Measurements from ENCODE around the gene MTHFD1L. TPM values are rescaled to one million over a fixed set of nuclear protein-coding genes. Genes with fewer than 3 reads are reported as not detected.
A peak's percentile ranks its signal among the peaks of the same experiment; 100 is the strongest.

The MTHFD1L gene
- total and polyA plus RNA-seq, 2 of the 8 experiments (the other 6 are each of a cell fraction or from before 2014, with no cell fraction given): 29.2 to 105 TPM

GRCh38 chr6:151044465-151045441 lies 179.3 kb downstream of the MTHFD1L start:
- H3K23me2 ChIP-seq (ENCODE audit: low read depth, low read length): no peaks in the 10 kb centered on the region
- H3K36me3 ChIP-seq (ENCODE audit: control insufficient read depth in 2 of 4, insufficient read depth in 4 of 4, low read length in 3 of 4): no peaks in the 10 kb centered on the region
- H3K18ac ChIP-seq (ENCODE audit: extremely low read depth, low read length): no peak overlapping the region
- peak overlapping the region; percentile 37 to 42; a peak in 3 of 4 replicates for H3K4me2 ChIP-seq (ENCODE audit: insufficient read depth in 1 of 2, low read depth in 2 of 2, low read length in 2 of 2)
- H3K4me3 ChIP-seq (ENCODE audit: extremely low read depth in 1 of 4, insufficient read depth in 2 of 4, low read depth in 3 of 4, low read length in 4 of 4): no peak overlapping the region
- H3K14ac ChIP-seq (ENCODE audit: insufficient read length): no peak overlapping the region
- H2BK15ac ChIP-seq (ENCODE audit: low read length): no peak overlapping the region
- no peak overlapping the region for H3K23ac ChIP-seq (ENCODE audit: insufficient read length)
- DNase-seq (ENCODE audit: low read depth in 1 of 2, low spot score in 2 of 2) (peak in 1 of 2 experiments; percentile 56), FAIRE-seq (no peak)
- no peaks in the 10 kb centered on the region for H3K79me1 ChIP-seq (ENCODE audit: low read depth, low read length)
- no peak overlapping the region for H3K56ac ChIP-seq (replicated peaks; ENCODE audit: insufficient read length, low read depth, low read length)
- peak overlapping the region; percentile 35; the same call in 1 of the 2 replicates for H4K8ac ChIP-seq (ENCODE audit: extremely low read depth, insufficient read depth, low read length)
- H3K9ac ChIP-seq (replicated peaks in 1 of 4; ENCODE audit: extremely low read depth in 1 of 4, low read depth in 3 of 4, low read length in 3 of 4): no peak overlapping the region
- no peak overlapping the region for H2BK120ac ChIP-seq (replicated peaks; ENCODE audit: low read depth, low read length)
- H3K4ac ChIP-seq (replicated peaks; ENCODE audit: insufficient read length, low read depth, low read length): no peak overlapping the region
- CTCF ChIA-PET (ENCODE audit: partially characterized antibody): interaction anchor here (1.2 kb wide), 1 partner anchor 290 kb away, joined by 3 read pairs; no protein-coding TSS in a partner anchor
- peaks cover 0 to 1% of the 10 kb centered on the region in 2 experiments for H4K20me1 ChIP-seq (replicated peaks in 1 of 2; ENCODE audit: control insufficient read depth in 1 of 2, insufficient read depth in 2 of 2, low read length in 2 of 2)
- no peaks in the 10 kb centered on the region for H3K27me3 ChIP-seq (replicated peaks in 1 of 4; ENCODE audit: control insufficient read depth in 3 of 4, extremely low read depth in 1 of 4, insufficient read depth in 3 of 4, low read length in 3 of 4)
- POLR2A ChIA-PET (ENCODE audit: partially characterized antibody): interaction anchor here (0.8 to 1.2 kb wide), 2 partner anchors 18 to 19 kb away, joined by 3 read pairs; no protein-coding TSS in a partner anchor
- 67% methylated on average over 25 of the region's 26 CpGs; no CpG with 5 or more reads in 1 of the 2 experiments for WGBS, 2 experiments (ENCODE audit: extremely low coverage in 1 of 2, insufficient coverage in 1 of 2, insufficient read length in 1 of 2, insufficient replicate concordance in 2 of 2, low coverage in 1 of 2, low lambda C conversion rate in 2 of 2, missing lambda C conversion rate in 1 of 2)
- H2AK5ac ChIP-seq (ENCODE audit: low read depth, low read length): peak overlapping the region; percentile 53; the same call in 1 of the 2 replicates
- H3K27ac ChIP-seq (ENCODE audit: low read depth, low read length): no peak overlapping the region; the same call in 1 of the 2 replicates
- no peak overlapping the region for H2AFZ ChIP-seq (ENCODE audit: low read length)
- H4K5ac ChIP-seq (ENCODE audit: insufficient read length, low read depth, low read length): no peak overlapping the region
- 0 out of 2 replicates have a peak overlapping the region, but pooled peaks have one; percentile 35 for H2BK5ac ChIP-seq (ENCODE audit: low read depth, low read length)
- no peak overlapping the region for H2BK20ac ChIP-seq (ENCODE audit: low read length)
- H3K79me2 ChIP-seq (ENCODE audit: control insufficient read depth in 1 of 2, insufficient read depth in 2 of 2, low read length in 2 of 2): no peaks in the 10 kb centered on the region
- H4K91ac ChIP-seq (replicated peaks; ENCODE audit: insufficient read length, low read length): no peak overlapping the region
- H2BK12ac ChIP-seq (ENCODE audit: low read depth, low read length): 0 out of 2 replicates have a peak overlapping the region, but pooled peaks have one; percentile 39
- peaks cover 8 to 18% (median 12%) of the 10 kb centered on the region in 4 experiments for H3K4me1 ChIP-seq (replicated peaks in 1 of 4; ENCODE audit: control insufficient read depth in 3 of 4, insufficient read depth in 4 of 4, low read length in 3 of 4)
- H3K9me3 ChIP-seq (ENCODE audit: insufficient read depth in 2 of 2, low read depth in 1 of 2, low read length in 1 of 2): no peaks in the 10 kb centered on the region
- TF ChIP-seq ASH2L (IDR thresholded peaks at IDR 0.05; ENCODE audit: low read length) (no peak), SRF (IDR thresholded peaks at IDR 0.05; ENCODE audit: low read depth, low read length) (no peak), CTBP2 (IDR thresholded peaks at IDR 0.05; ENCODE audit: borderline replicate concordance, insufficient read depth, insufficient read length, low read length) (no peak), CBX8 (IDR thresholded peaks at IDR 0.05; ENCODE audit: borderline replicate concordance, low read depth, low read length) (no peak), CHD2 (IDR thresholded peaks at IDR 0.05; ENCODE audit: low read length) (no peak), RNF2 (IDR thresholded peaks at IDR 0.05; ENCODE audit: borderline replicate concordance, low read depth, low read length, missing control alignments, poor library complexity, severe bottlenecking) (no peak), USF2 (IDR thresholded peaks at IDR 0.05; ENCODE audit: low read length) (no peak), SP4 (IDR thresholded peaks at IDR 0.05; ENCODE audit: low read length) (no peak), CHD1 (IDR thresholded peaks at IDR 0.05; ENCODE audit: low read depth, low read length) (no peak)

Measured in H1 (cell line).